Activated effector memory CD4-positive, alpha-beta T cell treated with Interleukin-2 at 50 U/mL for 16 hours (primary cell): ENCODE data around the gene CDC5L.
"Not testable (repeated sequence)": the region's sequence is repeated elsewhere in the genome, so short reads cannot be mapped to it uniquely, and the experiment has no call there.

Experiments
- DNase-seq: peaks from one replicate; pipeline ENCODE4 v3.0.0-alpha.2; 2020

Gene CDC5L

DNA sequence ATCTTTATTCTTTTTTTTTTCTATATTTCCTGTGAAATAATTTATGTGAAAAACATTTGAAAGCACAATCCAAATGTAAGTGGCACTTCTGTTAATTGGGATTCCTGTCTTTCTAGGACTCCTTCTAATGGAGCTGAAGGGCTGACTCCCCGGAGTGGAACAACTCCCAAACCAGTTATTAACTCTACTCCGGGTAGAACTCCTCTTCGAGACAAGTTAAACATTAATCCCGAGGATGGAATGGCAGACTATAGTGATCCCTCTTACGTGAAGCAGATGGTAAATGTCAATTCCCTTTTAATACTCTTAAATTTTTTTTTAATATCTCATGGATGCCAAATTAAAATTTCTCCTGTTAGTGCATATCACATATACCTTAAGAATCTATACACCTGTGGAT lies 35.0 kb downstream of the CDC5L start:
- no peak for DNase-seq

GRCh38 chr6:44423306-44423705 lies 35.8 kb downstream of the CDC5L start:
- no peak for DNase-seq

DNA sequence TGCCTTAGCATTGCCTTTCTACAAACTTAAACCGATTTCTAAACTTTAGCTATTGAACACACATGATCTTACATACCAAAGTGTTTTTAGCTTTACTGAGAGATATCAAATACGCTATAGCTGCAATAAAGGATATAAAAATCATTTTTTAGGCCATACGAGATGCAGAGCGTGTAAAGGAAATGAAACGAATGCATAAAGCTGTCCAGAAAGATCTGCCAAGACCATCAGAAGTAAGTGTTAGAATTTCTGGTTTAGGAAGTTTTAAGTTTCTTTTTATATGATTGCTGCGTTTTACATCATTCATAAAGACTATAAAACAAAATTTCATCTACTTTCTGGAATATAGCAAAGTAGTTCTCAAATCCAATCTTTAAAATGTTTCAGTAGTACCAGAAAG lies 38.4 kb downstream of the CDC5L start:
- no peak for DNase-seq

DNA sequence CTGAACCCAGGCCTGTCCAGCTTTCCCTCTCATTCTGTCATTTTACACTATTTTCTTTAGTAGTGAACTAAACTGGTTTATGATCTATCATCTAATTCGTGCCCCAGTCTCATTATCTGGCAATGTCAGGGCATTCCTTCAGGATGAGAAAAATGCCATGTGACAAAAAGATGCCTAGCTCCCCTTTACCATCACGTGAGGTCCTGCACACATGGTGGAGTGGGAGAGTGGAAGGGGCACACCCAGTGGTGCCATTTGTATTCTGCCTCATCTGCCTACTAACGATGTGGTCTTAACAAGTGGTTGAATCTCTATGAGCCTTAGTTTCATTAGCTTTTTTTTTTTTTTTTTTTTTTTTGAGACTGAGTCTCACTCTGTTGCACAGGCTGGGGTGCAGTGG lies 41.2 kb downstream of the CDC5L start:
- no peak for DNase-seq

DNA sequence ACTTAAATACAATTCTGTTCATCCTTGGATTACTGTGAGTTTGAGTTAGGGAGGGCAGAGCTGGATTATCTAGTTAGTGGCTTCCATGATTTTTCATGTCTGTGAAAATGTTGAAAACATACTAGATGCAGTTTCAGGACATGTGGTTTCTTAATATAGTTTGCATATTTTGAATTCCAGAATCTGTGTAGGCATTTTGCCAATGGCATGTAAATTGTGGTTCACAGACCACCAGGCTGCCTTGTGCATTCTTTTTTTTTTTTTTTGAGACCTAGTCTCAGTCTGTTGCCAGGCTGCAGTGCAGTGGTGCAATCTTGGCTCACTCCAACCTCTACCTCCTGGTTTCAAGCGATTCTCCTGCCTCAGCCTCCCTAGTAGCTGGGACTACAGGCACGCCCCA lies 42.8 kb downstream of the CDC5L start:
- DNase-seq = no peak

DNA sequence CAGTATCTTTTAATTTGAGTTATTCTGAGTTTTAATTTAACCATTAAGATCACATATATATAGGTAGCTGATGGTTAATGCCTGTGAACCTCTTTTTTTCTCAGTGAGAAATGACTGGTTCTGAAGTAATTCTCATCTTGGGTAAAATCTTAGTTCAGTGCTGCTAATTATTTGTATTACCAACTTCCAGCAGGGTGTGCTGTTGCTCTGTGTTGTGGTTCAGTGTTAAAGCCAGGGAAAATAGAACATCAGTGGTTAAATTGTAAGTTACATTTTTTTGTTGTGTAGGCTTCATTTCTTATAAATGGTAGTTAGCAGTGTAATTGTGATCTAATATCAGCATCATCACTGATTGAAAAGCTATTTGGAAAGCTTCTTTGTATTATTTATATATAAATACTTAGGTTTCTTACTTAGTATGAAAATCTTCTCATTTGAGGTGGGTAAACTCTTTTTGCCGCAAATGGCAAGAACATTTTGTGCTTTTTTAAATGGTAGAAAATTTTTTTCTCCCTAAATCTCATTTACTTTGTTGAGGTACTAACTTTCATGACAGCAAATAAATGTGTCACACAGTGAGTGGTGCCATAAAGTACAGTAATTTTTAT lies 43.7 kb downstream of the CDC5L start:
- DNase-seq = no peak

DNA sequence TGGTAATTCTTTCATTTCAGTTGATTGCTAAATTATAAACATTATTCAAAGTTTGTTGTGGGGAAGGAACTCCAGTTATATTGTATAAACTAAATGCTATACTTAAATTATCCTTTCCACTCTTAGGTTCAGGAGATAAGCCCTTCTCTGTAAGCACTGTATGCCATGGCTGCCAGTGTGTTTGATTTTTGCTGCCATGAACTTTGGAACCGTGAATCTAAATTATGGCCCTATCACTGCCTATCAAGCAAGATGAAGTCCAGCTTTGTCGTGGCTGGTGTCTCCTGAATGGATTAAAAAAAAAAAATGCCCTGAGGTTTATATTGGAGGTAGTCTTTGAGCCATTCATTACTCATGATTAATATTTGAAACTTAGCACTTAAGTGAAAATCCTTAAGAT lies 44.7 kb downstream of the CDC5L start:
- DNase-seq = no peak

- DNase-seq = no peak
These were observed 45.2 kb downstream of the CDC5L start for GRCh38 chr6:44432726-44433125.

GRCh38 chr6:44435500-44435899 lies 48.0 kb downstream of the CDC5L start:
- no peak for DNase-seq

DNA sequence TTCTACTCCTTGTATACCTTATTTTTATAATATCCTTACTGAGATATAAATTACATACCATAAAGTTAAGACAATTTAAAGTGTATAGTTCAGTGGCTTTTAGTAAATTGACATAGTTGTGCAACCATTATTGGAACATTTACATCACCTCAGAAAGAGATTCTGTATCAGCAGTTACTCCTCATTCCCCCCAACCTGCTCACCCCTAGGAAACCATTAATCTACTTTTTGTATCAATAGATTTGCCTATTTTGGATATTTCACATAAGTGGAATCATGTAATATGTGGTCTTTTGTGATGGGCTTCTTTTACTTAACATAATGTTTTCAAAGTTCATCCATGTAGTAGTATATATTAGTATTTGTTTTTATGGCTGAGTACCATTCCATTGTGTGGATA lies 51.3 kb downstream of the CDC5L start:
- no peak for DNase-seq

DNA sequence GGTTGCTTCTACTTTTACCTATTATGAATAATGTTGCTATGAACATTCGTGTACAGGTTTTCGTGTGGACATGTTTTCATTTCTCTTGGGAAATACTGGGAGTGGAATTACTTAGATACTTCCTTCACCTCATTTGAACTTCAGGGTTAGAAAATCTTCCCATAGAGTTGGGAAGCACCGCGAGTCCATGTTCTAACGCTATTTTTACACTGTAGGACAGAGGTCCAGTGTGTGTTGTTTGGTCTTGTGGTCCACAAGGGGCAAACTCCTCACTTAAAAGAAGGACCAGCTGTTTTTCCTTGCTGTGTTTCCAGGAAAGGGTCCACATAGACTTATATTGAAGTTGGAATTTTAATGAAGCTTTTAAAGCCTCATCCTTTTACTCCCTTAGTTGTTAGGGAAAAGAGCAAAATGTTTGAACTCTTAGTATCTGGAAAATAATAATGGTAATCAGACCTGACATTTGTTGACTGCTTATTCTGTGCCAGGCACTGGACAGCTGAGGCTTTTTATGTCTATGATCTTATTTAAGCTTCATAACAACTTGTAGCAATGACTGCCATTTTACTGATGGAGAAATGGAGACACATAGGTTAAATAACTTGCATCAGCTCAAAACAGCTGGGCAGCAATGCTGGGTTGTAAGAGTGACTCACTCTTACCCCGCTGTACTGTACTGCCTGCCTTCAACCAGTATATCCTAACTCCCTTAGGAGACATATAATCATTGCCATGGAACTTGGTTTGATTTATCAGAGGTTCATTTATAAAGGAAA lies 52.0 kb downstream of the CDC5L start:
- DNase-seq = no peak

DNA sequence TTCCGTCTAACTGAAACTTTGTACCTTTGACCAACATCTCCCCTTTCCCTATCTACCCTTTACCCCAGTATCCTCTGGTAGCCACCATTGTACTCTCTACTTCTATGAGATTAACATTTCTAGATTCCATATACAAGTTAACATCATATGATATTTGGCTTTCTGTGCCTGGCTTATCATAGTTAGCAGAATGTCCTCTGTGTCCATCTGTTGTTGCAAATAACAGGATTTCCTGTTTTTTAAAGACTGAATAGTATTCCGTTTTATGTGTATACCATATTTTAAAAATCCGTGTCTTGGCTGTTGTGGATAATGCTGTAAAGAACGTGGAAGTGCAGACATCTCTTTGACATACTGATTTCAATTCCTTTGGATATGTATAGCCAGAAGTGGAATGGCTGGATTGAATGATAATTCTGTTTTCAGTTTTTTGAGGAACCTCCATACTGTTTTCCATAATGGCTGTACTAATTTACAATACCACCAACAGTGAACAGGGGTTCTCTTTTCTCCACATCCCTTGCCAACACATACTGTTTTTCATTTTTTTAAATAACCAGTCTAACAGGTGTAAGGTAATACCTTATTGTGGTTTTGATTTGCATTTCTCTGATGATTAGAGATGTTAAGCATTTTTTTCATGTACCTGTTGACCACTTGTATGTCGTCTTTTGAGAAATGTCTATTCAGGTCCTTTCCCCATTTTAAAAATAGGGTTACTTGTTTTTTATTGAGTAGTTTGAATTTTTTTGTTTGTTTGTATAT lies 53.8 kb downstream of the CDC5L start:
- DNase-seq = no peak

- DNase-seq = no peak
These were observed 54.7 kb downstream of the CDC5L start for GRCh38 chr6:44442236-44442635.

DNA sequence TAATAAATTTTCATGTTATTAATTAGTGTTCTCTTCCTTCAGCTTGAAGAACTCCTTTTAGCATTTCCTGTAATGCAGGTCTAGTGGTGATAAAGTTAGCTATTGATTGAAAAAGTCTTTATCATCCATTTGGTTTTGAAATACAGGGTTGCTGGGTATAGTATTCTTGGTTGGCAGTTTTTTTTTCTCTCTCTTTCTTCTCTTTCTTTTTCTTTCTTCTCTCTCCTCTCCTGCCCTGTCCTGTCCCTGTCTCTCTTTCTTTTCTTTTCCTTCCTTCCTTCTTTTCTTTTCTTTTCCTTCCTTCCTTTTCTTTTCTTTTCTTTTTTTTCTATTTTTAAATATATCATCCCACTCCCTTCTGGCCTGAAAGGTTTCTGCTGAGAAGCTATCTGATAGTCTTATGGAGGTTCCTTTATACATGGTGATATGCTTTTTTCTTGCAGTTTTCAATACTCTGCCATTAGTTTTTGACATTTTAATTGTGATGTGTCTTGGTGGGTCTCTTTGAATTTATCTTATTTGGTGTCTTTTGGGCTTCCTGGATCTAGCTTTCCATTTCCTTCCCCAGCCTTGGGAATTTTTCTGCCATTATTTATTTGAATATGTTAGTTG lies 55.4 kb downstream of the CDC5L start:
- no peak for DNase-seq

GRCh38 chr6:44444853-44445252 lies 57.3 kb downstream of the CDC5L start:
- no peak for DNase-seq

DNA sequence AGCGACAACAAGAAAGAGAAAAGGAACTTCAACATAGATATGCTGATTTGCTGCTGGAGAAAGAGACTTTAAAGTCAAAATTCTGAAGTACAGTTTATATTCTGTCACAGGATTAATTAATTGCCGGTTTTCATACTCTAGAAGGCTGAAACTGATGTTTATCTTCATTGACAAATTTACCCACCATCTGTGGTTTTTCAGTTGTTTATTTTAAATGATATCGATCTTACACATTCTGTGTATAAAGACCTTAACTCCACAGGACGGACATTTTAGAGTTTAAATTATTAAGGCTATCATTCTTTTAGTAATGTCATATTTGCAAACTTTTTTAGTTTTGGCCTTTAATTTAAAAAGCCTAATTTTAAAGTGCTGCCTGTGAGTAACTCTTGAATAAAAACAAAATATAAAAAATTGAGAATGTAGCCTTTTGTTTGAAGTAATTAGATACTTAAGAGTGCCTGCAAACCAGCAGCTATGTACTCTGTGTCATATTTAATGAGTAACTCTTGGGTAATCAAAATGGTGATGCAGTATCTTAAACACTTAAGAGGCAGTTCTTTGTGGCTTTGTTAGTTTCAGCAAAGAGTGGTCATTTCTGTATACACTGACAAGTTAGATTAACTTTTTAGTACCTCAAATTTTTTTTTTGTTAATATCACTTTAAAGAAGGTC lies 59.3 kb downstream of the CDC5L start:
- DNase-seq = no peak

GRCh38 chr6:44449181-44449580 lies 61.7 kb downstream of the CDC5L start:
- not testable (repeated sequence) for DNase-seq

- DNase-seq = no peak
These were observed 64.5 kb downstream of the CDC5L start for GRCh38 chr6:44451803-44452695.

DNA sequence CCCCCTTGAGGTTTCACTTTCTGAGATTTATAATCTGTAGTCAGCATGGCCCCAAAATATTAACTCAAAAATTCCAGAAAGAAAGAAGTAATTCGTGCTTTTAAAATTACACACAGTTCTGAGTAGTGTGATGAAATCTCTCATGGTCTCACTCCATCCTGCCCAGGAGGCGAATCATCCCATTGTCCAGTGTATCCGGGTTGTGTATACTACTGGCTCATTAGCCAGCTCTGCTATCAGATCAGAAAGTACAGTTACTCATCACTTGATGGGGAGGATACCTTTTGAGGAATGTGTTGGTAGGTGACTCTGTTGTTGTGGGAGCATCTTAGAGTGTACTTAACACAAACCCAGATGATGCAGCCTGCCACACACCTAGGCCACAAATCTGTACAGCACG lies 65.2 kb downstream of the CDC5L start:
- DNase-seq = no peak

DNA sequence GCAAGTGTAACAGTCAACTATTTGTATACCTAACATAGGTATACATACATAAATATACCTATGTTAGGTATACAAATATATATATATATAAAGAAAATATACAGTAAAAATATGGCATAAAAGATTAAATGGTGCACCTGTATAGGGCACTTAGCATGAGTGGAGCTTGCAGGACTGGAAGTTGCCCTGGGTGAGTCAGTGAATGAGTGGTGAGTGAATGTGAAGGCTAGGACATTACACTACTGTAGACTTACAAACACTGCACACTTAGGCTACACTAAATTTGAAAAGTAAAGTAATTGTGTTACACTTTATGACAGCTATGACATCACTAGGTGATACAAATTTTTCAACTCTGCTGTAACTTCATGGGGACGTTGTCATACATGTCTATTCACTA lies 65.6 kb downstream of the CDC5L start:
- no peak for DNase-seq

GRCh38 chr6:44454198-44454597 lies 66.7 kb downstream of the CDC5L start:
- no peak for DNase-seq
